GM12878 (cell line): Measurements from ENCODE around the gene VWA8. TPM values are rescaled to one million over a fixed set of nuclear protein-coding genes. Genes with fewer than 3 reads are reported as not detected.

Experiments
- ATAC-seq: fragments of 200-7000 bp; cut with Tn5 transposase; 3 replicates; pipeline ENCODE4 v1.9.1; 2020; ENCODE audit warnings: mild to moderate bottlenecking, moderate library complexity
- BruUV-seq: library from RNA; stranded (reverse); fragments of 400-500 nt; replicated peaks from 2 replicates; lab custom pipeline; 2021; lab: Mats Ljungman, UMichigan
- CTCF ChIA-PET: fragments of 300-600 bp; sonication (Branson Sonifier 250); formaldehyde crosslinking; extraction: SDS; loops from one replicate; lab custom pipeline; 2021; ENCODE audit warnings: inconsistent platforms; lab: Yijun Ruan, JAX
- POLR2A ChIA-PET: fragments of 350-600 bp; formaldehyde crosslinking; extraction: SDS; loops from one replicate; lab custom pipeline; 2021; ENCODE audit warnings: inconsistent platforms; lab: Charles Lee
- RAD21 ChIA-PET: fragments of 300-600 bp; sonication (Branson Sonifier 250); formaldehyde crosslinking; loops from one replicate; lab custom pipeline; 2023; ENCODE audit warnings: antibody characterized with exemption; ENCODE audit not compliant: unreplicated experiment; lab: Charles Lee
- SMC1A ChIA-PET: fragments of 300-600 bp; sonication (Branson Sonifier 250); formaldehyde crosslinking; loops from one replicate; lab custom pipeline; 2023; ENCODE audit not compliant: unreplicated experiment, uncharacterized antibody; lab: Charles Lee
- DNase-seq: peaks from one replicate; pipeline ENCODE4 v3.0.0-alpha.2; 2011; ENCODE audit warnings: low read depth, low spot score
- FAIRE-seq: peaks from 3 replicates; lab custom pipeline; 2011; peaks lifted over from hg19 to GRCh38; lab: Jason Lieb, UNC
- H2AFZ ChIP-seq: 2 replicates; pipeline ENCODE4 v1.6.0; 2011; ENCODE audit warnings: low read depth, low read length, control low read depth; ENCODE audit not compliant: control insufficient read depth
- H3K27ac ChIP-seq: 2 replicates; pipeline ENCODE4 v1.5.1; 2011; ENCODE audit warnings: control low read depth; ENCODE audit not compliant: control insufficient read depth, insufficient read depth
- H3K27me3 ChIP-seq, 2 experiments: replicated peaks in 1 of 2; 2 replicates each; pipeline versions ENCODE4 v1.6.0 to v1.6.1; 2011; ENCODE audit warnings: low read length in 1 of 2; ENCODE audit not compliant: control insufficient read depth in 2 of 2, insufficient read depth in 2 of 2
- H3K36me3 ChIP-seq, 2 experiments: 2 replicates each; pipeline ENCODE4 v1.5.1; 2011; ENCODE audit warnings: low read length in 1 of 2; ENCODE audit not compliant: control insufficient read depth in 2 of 2, insufficient read depth in 2 of 2
- H3K4me1 ChIP-seq: 2 replicates; pipeline ENCODE4 v1.6.1; 2011; ENCODE audit warnings: mild to moderate bottlenecking, low read length, moderate library complexity, mixed read lengths; ENCODE audit not compliant: control insufficient read depth, insufficient read depth
- H3K4me2 ChIP-seq: 2 replicates; pipeline ENCODE4 v1.6.0; 2011; ENCODE audit warnings: control low read depth; ENCODE audit not compliant: control insufficient read depth, insufficient read depth
- H3K4me3 ChIP-seq: fragments of 200-600 bp; sonication (generic); 2 replicates; pipeline ENCODE4 v1.5.1; 2016
- H3K79me2 ChIP-seq: 2 replicates; pipeline ENCODE4 v1.6.0; 2011; ENCODE audit warnings: low read length; ENCODE audit not compliant: control insufficient read depth, insufficient read depth
- H3K9ac ChIP-seq: 2 replicates; pipeline ENCODE4 v1.8.0; 2011; ENCODE audit warnings: low read length, control low read depth, mixed read lengths; ENCODE audit not compliant: control insufficient read depth, insufficient read depth
- H3K9me3 ChIP-seq: replicated peaks from 3 replicates; pipeline ENCODE4 v1.5.1; 2011; ENCODE audit warnings: mild to moderate bottlenecking, low read length; ENCODE audit not compliant: control insufficient read depth, insufficient read depth
- H4K20me1 ChIP-seq: 2 replicates; pipeline ENCODE4 v1.6.0; 2011; ENCODE audit not compliant: control insufficient read depth, insufficient read depth
- DPF2 ChIP-seq: fragments of 450-650 bp; IDR thresholded peaks from 2 replicates; pipeline ENCODE4 v1.6.1; 2017; ENCODE audit warnings: mild to moderate bottlenecking
- EP300 ChIP-seq, 2 experiments: fragments of 150-350 bp in 1 of 2; IDR thresholded peaks; 2 replicates each; pipeline ENCODE4 v1.6.1; 2011 to 2012; ENCODE audit warnings: low read depth in 2 of 2, low read length in 2 of 2, borderline replicate concordance in 1 of 2, improper control_type of control experiment in 1 of 2, inconsistent platforms in 1 of 2; ENCODE audit not compliant: control insufficient read depth in 1 of 2
- ETV6 ChIP-seq, 2 experiments: fragments of 450-650 bp in 1 of 2; IDR thresholded peaks in 1 of 2; conservative IDR thresholded peaks in 1 of 2; 2 replicates each; pipeline ENCODE4 v1.6.1; 2014; ENCODE audit warnings: antibody characterized with exemption in 1 of 2, borderline replicate concordance in 1 of 2, low read depth in 1 of 2, mild to moderate bottlenecking in 1 of 2, moderate library complexity in 1 of 2
- HDAC6 ChIP-seq: fragments of 200-600 bp; sonication (generic); IDR thresholded peaks from one replicate; pipeline ENCODE4 v1.8.0; 2017; ENCODE audit warnings: antibody characterized with exemption; ENCODE audit not compliant: unreplicated experiment
- IKZF2 ChIP-seq, 2 experiments: fragments of 450-650 bp; IDR thresholded peaks; 2 replicates each; pipeline ENCODE4 v1.6.1; 2017; ENCODE audit warnings: mild to moderate bottlenecking in 2 of 2, moderate library complexity in 2 of 2
- KAT2A ChIP-seq: conservative IDR thresholded peaks from 2 replicates; pipeline ENCODE4 v1.6.1; 2011; ENCODE audit warnings: low read depth, low read length; ENCODE audit not compliant: control insufficient read depth
- RAD21 ChIP-seq: IDR thresholded peaks from 2 replicates; pipeline ENCODE4 v1.6.1; 2011; ENCODE audit warnings: mild to moderate bottlenecking, low read depth, low read length, moderate library complexity; ENCODE audit not compliant: insufficient read depth
- RBBP5 ChIP-seq: fragments of 200-600 bp; sonication (generic); conservative IDR thresholded peaks from 2 replicates; pipeline ENCODE4 v1.6.1; 2016
- SIN3A ChIP-seq: IDR thresholded peaks from 2 replicates; pipeline ENCODE4 v1.6.1; 2012; ENCODE audit warnings: low read depth, low read length, improper control_type of control experiment
- SPI1 ChIP-seq: IDR thresholded peaks from 2 replicates; pipeline ENCODE4 v1.6.1; 2011; ENCODE audit warnings: low read depth, mild to moderate bottlenecking, low read length, moderate library complexity, borderline replicate concordance; ENCODE audit not compliant: insufficient read depth
- SUZ12 ChIP-seq: fragments of 200-600 bp; sonication (generic); IDR thresholded peaks from one replicate; pipeline ENCODE4 v1.6.1; 2018; ENCODE audit warnings: antibody characterized with exemption, mild to moderate bottlenecking; ENCODE audit not compliant: unreplicated experiment
- YY1 ChIP-seq: IDR thresholded peaks from 2 replicates; pipeline ENCODE4 v1.6.1; 2011; ENCODE audit warnings: low read depth, mild to moderate bottlenecking, low read length
- ZBED1 ChIP-seq: IDR thresholded peaks from 2 replicates; pipeline ENCODE4 v1.6.1; 2016; ENCODE audit warnings: borderline replicate concordance
- ZBTB11 ChIP-seq: fragments of 450-650 bp; formaldehyde crosslinking; IDR thresholded peaks from 2 replicates; pipeline ENCODE4 v1.5.0; 2022; ENCODE audit warnings: mild to moderate bottlenecking, missing genetic modification characterization
- WGBS: methylation state at CpG from one replicate; pipeline ENCODE4 v1.1.6; 2016; ENCODE audit warnings: low lambda C conversion rate; ENCODE audit not compliant: insufficient replicate concordance, insufficient coverage; ENCODE audit errors: missing lambda C conversion rate; 5-methylcytosine and 5-hydroxymethylcytosine counted together
- in situ Hi-C: fragments of 300-500 bp; cut with MboI; formaldehyde crosslinking; loops from 9 replicates; pipeline ENCODE4 v1.14.3; 2018; ENCODE audit warnings: mixed read lengths
- intact Hi-C: fragments of 100-400 bp; cut with micrococcal nuclease; formaldehyde crosslinking; loops from one replicate; pipeline ENCODE4 v1.14.2; 2022; ENCODE audit not compliant: unreplicated experiment
- polyA plus RNA-seq, 11 experiments: library from polyadenylated mRNA; depleted of rRNA in 4 of 11; unstranded in 6 of 11; stranded (reverse) in 5 of 11; fragments of >200 nt; fragmentation: Nextera tagmentation in 4 of 11; fragmentation: Illumina TruSeq in 1 of 11; extraction: Ambion mirVana in 4 of 11; extraction: Trizol in 1 of 11; gene quantifications; 1 replicate in 1 of 11; 2 replicates in 10 of 11; pipeline versions ENCODE4 v1.2.1 to v1.2.3, GENCODE V29; 2011 to 2016; ENCODE audit warnings: inconsistent platforms in 2 of 11, missing spikeins in 2 of 11, low read depth in 1 of 11
- total RNA-seq, 4 experiments: library from RNA; depleted of rRNA in 3 of 4; stranded (reverse); fragments of >200 nt in 3 of 4; fragmentation: Illumina TruSeq in 1 of 4; extraction: Trizol in 1 of 4; gene quantifications; 2 replicates each; pipeline versions ENCODE4 v1.2.1 to v1.2.3, GENCODE V29; 2013 to 2021

The VWA8 gene
- total and polyA plus RNA-seq, 10 of the 15 experiments (the other 5 are each of a cell fraction or from before 2014, with no cell fraction given) = 3.0 to 21.8 (median 13.5) TPM

GRCh38 chr13:41611385-41611784 is 349.5 kb downstream of the VWA8 start:
- no TSS peak for BruUV-seq
- TF ChIP-seq ZBED1 = no peak
- no peak for TF ChIP-seq YY1
- no peak for TF ChIP-seq DPF2
- no peak for TF ChIP-seq KAT2A
- TF ChIP-seq EP300 (IDR thresholded peaks at IDR 0.05; ENCODE audit: borderline replicate concordance in 1 of 2, control insufficient read depth in 1 of 2, low read depth in 2 of 2, low read length in 2 of 2) = no peak
- TF ChIP-seq HDAC6 = no peak
- TF ChIP-seq SUZ12 = no peak
- TF ChIP-seq ZBTB11 (CRISPR knock-in tag) = no peak
- TF ChIP-seq IKZF2 (IDR thresholded peaks at IDR 0.05) = no peak
- no peak for TF ChIP-seq ETV6 (conservative IDR thresholded peaks at IDR 0.05 in 1 of 2, IDR thresholded peaks at IDR 0.05 in 1 of 2; ENCODE audit: borderline replicate concordance in 1 of 2, low read depth in 1 of 2)
- no peak for TF ChIP-seq RBBP5
- no peak for TF ChIP-seq RAD21
- TF ChIP-seq SIN3A = no peak
- TF ChIP-seq SPI1 = no peak
- Histone ChIP-seq H3K9me3 (no peaks in the 10 kb centered on the region), H3K27ac (no peak overlapping the region), H3K9ac (no peak overlapping the region), H4K20me1 (no peaks in the 10 kb centered on the region), H3K36me3 (peaks cover 4 to 16% of the 10 kb centered on the region in 2 experiments), H3K4me3 (no peak overlapping the region), H3K27me3 (no peaks in the 10 kb centered on the region), H3K79me2 (no peaks in the 10 kb centered on the region), H3K4me2 (no peak overlapping the region), H2AFZ (no peak overlapping the region), H3K4me1 (no peaks in the 10 kb centered on the region)
- RAD21 ChIA-PET = no interaction called here
- intact Hi-C loops = no loop called here
- POLR2A ChIA-PET = interaction anchor here (0.6 kb wide), 1 partner anchor 440 kb away, joined by 6 read pairs; no protein-coding TSS in a partner anchor
- in situ Hi-C loops = no loop called here
- ATAC-seq (no peak), DNase-seq (no peak), FAIRE-seq (no peak)
- WGBS = 89% methylated on average over 8 of the region's 8 CpGs
- CTCF ChIA-PET = interaction anchor here (1.0 to 1.3 kb wide), 2 partner anchors 57 to 68 kb away, joined by 3 read pairs; no protein-coding TSS in a partner anchor
- SMC1A ChIA-PET = interaction anchor here (0.8 kb wide), 1 partner anchor 254 kb away, joined by 3 read pairs; no protein-coding TSS in a partner anchor
